Measurements from ENCODE around the gene PPARG.

DNA sequence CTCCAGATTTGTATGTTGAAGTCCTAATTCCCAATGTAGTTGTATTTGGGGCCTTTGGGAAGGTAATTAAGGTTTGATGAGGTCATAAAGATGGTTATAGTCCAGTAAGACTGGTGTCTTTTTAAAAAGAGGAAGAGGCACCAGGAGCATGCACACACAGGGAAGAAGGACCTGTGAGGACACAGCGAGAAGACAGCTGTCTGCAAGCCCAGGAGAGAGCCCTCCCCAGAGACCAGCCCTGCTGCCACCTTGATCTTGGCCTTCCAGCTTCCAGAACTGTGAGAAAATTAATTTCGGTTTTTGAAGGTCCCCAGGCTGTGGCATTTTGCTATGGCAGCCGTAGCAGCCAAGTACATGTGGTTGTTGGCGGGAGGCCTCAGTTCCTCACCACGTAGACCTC, 162.6 kb downstream of the PPARG start:
- TF ChIP-seq, protein P1, sequence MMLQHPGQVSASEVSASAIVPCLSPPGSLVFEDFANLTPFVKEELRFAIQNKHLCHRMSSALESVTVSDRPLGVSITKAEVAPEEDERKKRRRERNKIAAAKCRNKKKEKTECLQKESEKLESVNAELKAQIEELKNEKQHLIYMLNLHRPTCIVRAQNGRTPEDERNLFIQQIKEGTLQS (IDR thresholded peaks at IDR 0.05; ENCODE audit: borderline replicate concordance, extremely low read depth, low read depth, low read length) = no peak
- no peak for TF ChIP-seq NFYB (IDR thresholded peaks at IDR 0.05; ENCODE audit: insufficient read depth, low read depth, low read length)
- no peak for TF ChIP-seq TAF1 (IDR thresholded peaks at IDR 0.05; ENCODE audit: borderline replicate concordance, low read depth, low read length)
- TF ChIP-seq, protein P2, sequence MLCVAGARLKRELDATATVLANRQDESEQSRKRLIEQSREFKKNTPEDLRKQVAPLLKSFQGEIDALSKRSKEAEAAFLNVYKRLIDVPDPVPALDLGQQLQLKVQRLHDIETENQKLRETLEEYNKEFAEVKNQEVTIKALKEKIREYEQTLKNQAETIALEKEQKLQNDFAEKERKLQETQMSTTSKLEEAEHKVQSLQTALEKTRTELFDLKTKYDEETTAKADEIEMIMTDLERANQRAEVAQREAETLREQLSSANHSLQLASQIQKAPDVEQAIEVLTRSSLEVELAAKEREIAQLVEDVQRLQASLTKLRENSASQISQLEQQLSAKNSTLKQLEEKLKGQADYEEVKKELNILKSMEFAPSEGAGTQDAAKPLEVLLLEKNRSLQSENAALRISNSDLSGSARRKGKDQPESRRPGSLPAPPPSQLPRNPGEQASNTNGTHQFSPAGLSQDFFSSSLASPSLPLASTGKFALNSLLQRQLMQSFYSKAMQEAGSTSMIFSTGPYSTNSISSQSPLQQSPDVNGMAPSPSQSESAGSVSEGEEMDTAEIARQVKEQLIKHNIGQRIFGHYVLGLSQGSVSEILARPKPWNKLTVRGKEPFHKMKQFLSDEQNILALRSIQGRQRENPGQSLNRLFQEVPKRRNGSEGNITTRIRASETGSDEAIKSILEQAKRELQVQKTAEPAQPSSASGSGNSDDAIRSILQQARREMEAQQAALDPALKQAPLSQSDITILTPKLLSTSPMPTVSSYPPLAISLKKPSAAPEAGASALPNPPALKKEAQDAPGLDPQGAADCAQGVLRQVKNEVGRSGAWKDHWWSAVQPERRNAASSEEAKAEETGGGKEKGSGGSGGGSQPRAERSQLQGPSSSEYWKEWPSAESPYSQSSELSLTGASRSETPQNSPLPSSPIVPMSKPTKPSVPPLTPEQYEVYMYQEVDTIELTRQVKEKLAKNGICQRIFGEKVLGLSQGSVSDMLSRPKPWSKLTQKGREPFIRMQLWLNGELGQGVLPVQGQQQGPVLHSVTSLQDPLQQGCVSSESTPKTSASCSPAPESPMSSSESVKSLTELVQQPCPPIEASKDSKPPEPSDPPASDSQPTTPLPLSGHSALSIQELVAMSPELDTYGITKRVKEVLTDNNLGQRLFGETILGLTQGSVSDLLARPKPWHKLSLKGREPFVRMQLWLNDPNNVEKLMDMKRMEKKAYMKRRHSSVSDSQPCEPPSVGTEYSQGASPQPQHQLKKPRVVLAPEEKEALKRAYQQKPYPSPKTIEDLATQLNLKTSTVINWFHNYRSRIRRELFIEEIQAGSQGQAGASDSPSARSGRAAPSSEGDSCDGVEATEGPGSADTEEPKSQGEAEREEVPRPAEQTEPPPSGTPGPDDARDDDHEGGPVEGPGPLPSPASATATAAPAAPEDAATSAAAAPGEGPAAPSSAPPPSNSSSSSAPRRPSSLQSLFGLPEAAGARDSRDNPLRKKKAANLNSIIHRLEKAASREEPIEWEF (IDR thresholded peaks at IDR 0.05; ENCODE audit: insufficient replicate concordance, low read depth, low read length) = no peak
- TF ChIP-seq, protein P3, sequence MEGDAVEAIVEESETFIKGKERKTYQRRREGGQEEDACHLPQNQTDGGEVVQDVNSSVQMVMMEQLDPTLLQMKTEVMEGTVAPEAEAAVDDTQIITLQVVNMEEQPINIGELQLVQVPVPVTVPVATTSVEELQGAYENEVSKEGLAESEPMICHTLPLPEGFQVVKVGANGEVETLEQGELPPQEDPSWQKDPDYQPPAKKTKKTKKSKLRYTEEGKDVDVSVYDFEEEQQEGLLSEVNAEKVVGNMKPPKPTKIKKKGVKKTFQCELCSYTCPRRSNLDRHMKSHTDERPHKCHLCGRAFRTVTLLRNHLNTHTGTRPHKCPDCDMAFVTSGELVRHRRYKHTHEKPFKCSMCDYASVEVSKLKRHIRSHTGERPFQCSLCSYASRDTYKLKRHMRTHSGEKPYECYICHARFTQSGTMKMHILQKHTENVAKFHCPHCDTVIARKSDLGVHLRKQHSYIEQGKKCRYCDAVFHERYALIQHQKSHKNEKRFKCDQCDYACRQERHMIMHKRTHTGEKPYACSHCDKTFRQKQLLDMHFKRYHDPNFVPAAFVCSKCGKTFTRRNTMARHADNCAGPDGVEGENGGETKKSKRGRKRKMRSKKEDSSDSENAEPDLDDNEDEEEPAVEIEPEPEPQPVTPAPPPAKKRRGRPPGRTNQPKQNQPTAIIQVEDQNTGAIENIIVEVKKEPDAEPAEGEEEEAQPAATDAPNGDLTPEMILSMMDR (IDR thresholded peaks at IDR 0.05 in 2 of 3, conservative IDR thresholded peaks at IDR 0.05 in 1 of 3; ENCODE audit: control insufficient read depth in 2 of 3, extremely low read depth in 1 of 3, insufficient read depth in 1 of 3, low read depth in 3 of 3, low read length in 3 of 3) = no peak
- TF ChIP-seq YY1 (IDR thresholded peaks at IDR 0.05; ENCODE audit: low read depth, low read length) = no peak
- TF ChIP-seq NRF1 (conservative IDR thresholded peaks at IDR 0.05; ENCODE audit: low read depth, low read length) = no peak
- no peak for TF ChIP-seq CHD2 (IDR thresholded peaks at IDR 0.05; ENCODE audit: borderline replicate concordance, low read depth, low read length)
- TF ChIP-seq BMI1 (IDR thresholded peaks at IDR 0.05; ENCODE audit: borderline replicate concordance) = no peak
- TF ChIP-seq ZNF24 (IDR thresholded peaks at IDR 0.05) = no peak
- TF ChIP-seq, protein P4, sequence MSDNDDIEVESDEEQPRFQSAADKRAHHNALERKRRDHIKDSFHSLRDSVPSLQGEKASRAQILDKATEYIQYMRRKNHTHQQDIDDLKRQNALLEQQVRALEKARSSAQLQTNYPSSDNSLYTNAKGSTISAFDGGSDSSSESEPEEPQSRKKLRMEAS (IDR thresholded peaks at IDR 0.05; ENCODE audit: low read depth, low read length) = no peak
- TF ChIP-seq, protein P5, sequence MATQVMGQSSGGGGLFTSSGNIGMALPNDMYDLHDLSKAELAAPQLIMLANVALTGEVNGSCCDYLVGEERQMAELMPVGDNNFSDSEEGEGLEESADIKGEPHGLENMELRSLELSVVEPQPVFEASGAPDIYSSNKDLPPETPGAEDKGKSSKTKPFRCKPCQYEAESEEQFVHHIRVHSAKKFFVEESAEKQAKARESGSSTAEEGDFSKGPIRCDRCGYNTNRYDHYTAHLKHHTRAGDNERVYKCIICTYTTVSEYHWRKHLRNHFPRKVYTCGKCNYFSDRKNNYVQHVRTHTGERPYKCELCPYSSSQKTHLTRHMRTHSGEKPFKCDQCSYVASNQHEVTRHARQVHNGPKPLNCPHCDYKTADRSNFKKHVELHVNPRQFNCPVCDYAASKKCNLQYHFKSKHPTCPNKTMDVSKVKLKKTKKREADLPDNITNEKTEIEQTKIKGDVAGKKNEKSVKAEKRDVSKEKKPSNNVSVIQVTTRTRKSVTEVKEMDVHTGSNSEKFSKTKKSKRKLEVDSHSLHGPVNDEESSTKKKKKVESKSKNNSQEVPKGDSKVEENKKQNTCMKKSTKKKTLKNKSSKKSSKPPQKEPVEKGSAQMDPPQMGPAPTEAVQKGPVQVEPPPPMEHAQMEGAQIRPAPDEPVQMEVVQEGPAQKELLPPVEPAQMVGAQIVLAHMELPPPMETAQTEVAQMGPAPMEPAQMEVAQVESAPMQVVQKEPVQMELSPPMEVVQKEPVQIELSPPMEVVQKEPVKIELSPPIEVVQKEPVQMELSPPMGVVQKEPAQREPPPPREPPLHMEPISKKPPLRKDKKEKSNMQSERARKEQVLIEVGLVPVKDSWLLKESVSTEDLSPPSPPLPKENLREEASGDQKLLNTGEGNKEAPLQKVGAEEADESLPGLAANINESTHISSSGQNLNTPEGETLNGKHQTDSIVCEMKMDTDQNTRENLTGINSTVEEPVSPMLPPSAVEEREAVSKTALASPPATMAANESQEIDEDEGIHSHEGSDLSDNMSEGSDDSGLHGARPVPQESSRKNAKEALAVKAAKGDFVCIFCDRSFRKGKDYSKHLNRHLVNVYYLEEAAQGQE (IDR thresholded peaks at IDR 0.05; ENCODE audit: low read depth, low read length) = no peak
- no peak for TF ChIP-seq MXI1 (IDR thresholded peaks at IDR 0.05; ENCODE audit: low read depth, low read length)
- TF ChIP-seq RBBP5 (conservative IDR thresholded peaks at IDR 0.05) = no peak
